Measurements from ENCODE around the gene BSCL2. TPM values are rescaled to one million over a fixed set of nuclear protein-coding genes. Genes with fewer than 3 reads are reported as not detected.

The BSCL2 gene
- total RNA-seq, 1 experiment from 2014 or later, result 97.2 TPM

- no peak for TF ChIP-seq ZNF532 (CRISPR knock-in tag; IDR thresholded peaks at IDR 0.05; ENCODE audit: borderline replicate concordance)
Measured at GRCh38 chr11:62649486-62649885, 57.7 kb downstream of the BSCL2 start (continued).

GRCh38 chr11:62648967-62649364, 58.3 kb downstream of the BSCL2 start:
- no peak overlapping the region for H3K4me3 Mint-ChIP-seq
- TF ChIP-seq SP1 (CRISPR knock-in tag; conservative IDR thresholded peaks at IDR 0.05) (no peak), CBFB (CRISPR knock-in tag; IDR thresholded peaks at IDR 0.05; ENCODE audit: low read depth) (no peak), CTCF (IDR thresholded peaks at IDR 0.05) (no peak), CREM (CRISPR knock-in tag; IDR thresholded peaks at IDR 0.05) (no peak), CREB1 (CRISPR knock-in tag; IDR thresholded peaks at IDR 0.05) (no peak), NR3C1 (CRISPR knock-in tag; conservative IDR thresholded peaks at IDR 0.05; ENCODE audit: low read depth) (no peak), ZNF423 (CRISPR knock-in tag; IDR thresholded peaks at IDR 0.05) (no peak)
- CTCF ChIA-PET, result no interaction called here
- H3K4me1 Mint-ChIP-seq, result peaks cover 18% of the 10 kb centered on the region
- POLR2A ChIA-PET, result interaction anchor here (1.1 to 6.3 kb wide), 3 partner anchors 16 to 57 kb away, joined by 3 to 42 read pairs (median 8); partner anchors contain the start of genes C11orf98, CSKMT and TUT1
- peaks cover 28% of the 10 kb centered on the region for H3K36me3 Mint-ChIP-seq
- ATAC-seq, result no peak
- no peak overlapping the region for H3K27ac Mint-ChIP-seq
- no peaks in the 10 kb centered on the region for H3K9me3 Mint-ChIP-seq
- H3K27me3 Mint-ChIP-seq (ENCODE audit: low read depth), result no peaks in the 10 kb centered on the region
- no peak for DNase-seq (ENCODE audit: low spot score)

DNA sequence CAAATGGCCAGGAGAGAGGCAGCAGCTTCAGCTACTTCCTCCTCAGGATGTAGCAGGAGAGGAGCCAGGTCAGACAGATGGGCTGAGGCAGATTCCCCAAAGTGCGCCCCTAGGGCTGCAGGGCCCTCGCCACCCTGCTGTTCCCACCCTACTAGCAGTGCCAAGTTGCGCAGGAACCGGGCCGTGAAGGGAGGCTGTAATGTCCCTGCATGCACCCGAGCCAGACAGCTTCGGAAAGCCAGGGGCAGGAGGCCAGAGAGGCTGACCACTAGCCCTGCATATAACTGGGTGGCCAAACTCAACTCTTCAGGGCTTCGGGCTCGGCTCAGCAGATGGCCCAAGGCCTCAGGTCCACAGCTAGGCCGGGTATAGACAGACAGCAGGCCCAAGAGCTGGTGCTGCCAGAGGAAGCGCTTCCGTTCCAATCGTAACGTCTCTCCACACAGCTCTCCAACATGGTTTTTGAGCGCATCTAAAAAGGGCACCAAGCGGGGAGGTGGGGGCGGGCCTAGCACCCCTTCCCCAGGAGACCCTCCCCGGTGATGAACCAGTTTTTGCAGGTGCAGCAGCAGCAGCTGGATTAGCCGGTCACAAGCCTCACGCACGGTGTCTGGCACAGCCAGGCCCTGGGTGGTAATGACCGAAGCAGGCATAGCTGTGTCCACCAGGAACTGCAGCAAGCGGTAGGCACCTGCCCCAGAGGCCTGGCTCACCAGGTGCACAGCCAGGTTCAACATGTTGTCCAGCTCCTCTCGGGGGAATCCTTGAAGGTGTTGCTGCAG, 58.8 kb downstream of the BSCL2 start:
- peaks cover 30% of the 10 kb centered on the region for H3K36me3 Mint-ChIP-seq
- H3K27me3 Mint-ChIP-seq (ENCODE audit: low read depth), result no peaks in the 10 kb centered on the region
- ChIA-PET CTCF (interaction anchor here (0.8 kb wide), 1 partner anchor 17 kb away, joined by 3 read pairs; the partner anchor contains the start of genes C11orf98 and CSKMT), POLR2A (interaction anchor here (0.5 to 6.3 kb wide), 4 partner anchors 17 to 209 kb away, joined by 4 to 42 read pairs (median 8); partner anchors contain the start of genes C11orf98, CSKMT, STX5 and TUT1)
- H3K9me3 Mint-ChIP-seq, result no peaks in the 10 kb centered on the region
- no peak overlapping the region for H3K4me3 Mint-ChIP-seq
- no peak overlapping the region for H3K27ac Mint-ChIP-seq
- H3K4me1 Mint-ChIP-seq, result peaks cover 15% of the 10 kb centered on the region
- TF ChIP-seq ZNF219 (CRISPR knock-in tag; IDR thresholded peaks at IDR 0.05; ENCODE audit: borderline replicate concordance) (no peak), CREB1 (CRISPR knock-in tag; IDR thresholded peaks at IDR 0.05) (no peak), ZNF121 (CRISPR knock-in tag; IDR thresholded peaks at IDR 0.05) (no peak)
- DNase-seq (ENCODE audit: low spot score) (no peak), ATAC-seq (no peak)

DNA sequence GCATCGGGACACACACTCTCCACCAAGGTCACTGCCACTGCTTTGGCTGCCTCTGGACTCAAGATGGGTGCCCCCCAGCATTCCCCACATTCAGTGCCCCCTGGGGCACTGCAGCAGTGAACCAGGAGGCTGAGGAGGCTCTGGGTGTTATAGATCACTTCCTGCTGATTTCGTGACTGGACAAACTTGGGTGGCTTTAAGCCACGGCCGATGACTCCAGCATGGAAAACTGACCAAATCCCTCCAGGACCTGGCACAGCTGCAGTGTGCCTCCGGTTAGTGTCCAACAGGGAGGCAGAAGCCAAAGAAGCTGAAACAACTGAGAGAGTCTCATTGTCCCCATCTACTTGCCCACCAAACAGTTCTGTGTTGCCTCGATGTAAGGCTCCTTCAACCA, 59.6 kb downstream of the BSCL2 start:
- Mint-ChIP-seq H3K9me3 (no peaks in the 10 kb centered on the region), H3K27me3 (ENCODE audit: low read depth) (no peaks in the 10 kb centered on the region), H3K4me1 (peaks cover 14% of the 10 kb centered on the region), H3K4me3 (no peak overlapping the region), H3K27ac (no peak overlapping the region; the same call in 1 of the 2 replicates), H3K36me3 (peaks cover 34% of the 10 kb centered on the region)
- CTCF ChIA-PET, result interaction anchor here (0.8 to 1.1 kb wide), 2 partner anchors 17 kb away, joined by 3 to 4 read pairs; partner anchors contain the start of genes C11orf98 and CSKMT
- POLR2A ChIA-PET, result interaction anchor here (0.5 to 6.3 kb wide), 5 partner anchors 18 to 209 kb away, joined by 4 to 42 read pairs (median 9); partner anchors contain the start of genes C11orf98, CSKMT, LBHD1 and STX5
- no peak for DNase-seq (ENCODE audit: low spot score)
- ATAC-seq, result no peak
- TF ChIP-seq, protein P1, sequence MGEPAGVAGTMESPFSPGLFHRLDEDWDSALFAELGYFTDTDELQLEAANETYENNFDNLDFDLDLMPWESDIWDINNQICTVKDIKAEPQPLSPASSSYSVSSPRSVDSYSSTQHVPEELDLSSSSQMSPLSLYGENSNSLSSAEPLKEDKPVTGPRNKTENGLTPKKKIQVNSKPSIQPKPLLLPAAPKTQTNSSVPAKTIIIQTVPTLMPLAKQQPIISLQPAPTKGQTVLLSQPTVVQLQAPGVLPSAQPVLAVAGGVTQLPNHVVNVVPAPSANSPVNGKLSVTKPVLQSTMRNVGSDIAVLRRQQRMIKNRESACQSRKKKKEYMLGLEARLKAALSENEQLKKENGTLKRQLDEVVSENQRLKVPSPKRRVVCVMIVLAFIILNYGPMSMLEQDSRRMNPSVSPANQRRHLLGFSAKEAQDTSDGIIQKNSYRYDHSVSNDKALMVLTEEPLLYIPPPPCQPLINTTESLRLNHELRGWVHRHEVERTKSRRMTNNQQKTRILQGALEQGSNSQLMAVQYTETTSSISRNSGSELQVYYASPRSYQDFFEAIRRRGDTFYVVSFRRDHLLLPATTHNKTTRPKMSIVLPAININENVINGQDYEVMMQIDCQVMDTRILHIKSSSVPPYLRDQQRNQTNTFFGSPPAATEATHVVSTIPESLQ (CRISPR knock-in tag; IDR thresholded peaks at IDR 0.05), result no peak
- TF ChIP-seq SMAD4 (CRISPR knock-in tag; IDR thresholded peaks at IDR 0.05), result no peak
- no peak for TF ChIP-seq ATF1 (CRISPR knock-in tag; IDR thresholded peaks at IDR 0.05)
- no peak for TF ChIP-seq OVOL2 (CRISPR knock-in tag; IDR thresholded peaks at IDR 0.05; ENCODE audit: borderline replicate concordance)
- TF ChIP-seq RORB (CRISPR knock-in tag; IDR thresholded peaks at IDR 0.05), result no peak
